ENCODE results near the gene ZNF577. TPM values are rescaled to one million over a fixed set of nuclear protein-coding genes. Genes with fewer than 3 reads are reported as not detected.

Gene ZNF577
- total RNA-seq, 4 donors from 2014 or later = 2.0 to 8.4 (median 4.5) TPM

DNA sequence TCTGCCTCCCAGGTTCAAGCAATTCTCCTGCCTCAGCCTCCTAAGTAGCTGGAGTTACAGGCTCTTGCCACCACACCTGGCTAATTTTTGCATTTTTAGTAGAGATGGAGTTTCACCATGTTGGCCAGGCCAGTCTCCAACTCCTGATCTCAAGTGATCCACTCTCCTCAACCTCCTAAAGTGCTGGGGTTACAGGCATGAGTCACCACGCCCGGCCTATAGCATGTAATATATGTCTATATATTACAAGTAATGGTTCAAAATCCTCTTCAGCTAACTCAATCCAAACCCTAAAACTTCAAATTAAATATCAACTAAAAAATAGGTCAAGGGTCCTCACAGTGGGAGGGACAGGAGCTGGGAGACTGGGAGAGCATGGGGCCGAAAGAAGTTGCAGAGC is 64.8 kb downstream of the ZNF577 start:
- Histone ChIP-seq H3K4me3 (no peak overlapping the region), H3K27ac (no peak overlapping the region)
- DNase-seq = no peak

DNA sequence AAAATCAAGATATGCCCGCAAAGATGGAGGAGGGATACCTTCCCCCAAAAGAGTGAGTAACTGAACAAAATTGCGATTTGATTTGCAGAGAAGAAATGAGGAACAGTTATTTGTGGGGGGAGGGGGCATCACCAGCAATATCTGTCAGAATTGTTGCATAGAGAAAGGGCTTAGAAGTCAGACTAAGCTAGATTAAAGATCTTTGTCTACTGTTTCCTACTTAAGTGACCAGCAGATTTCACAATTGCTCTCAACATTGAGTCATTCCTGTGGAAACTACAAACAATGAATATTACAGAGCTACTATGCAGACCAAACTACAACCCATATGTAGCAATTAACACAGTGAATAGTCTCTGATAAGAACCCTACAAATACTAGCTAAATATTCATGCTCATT is 65.4 kb downstream of the ZNF577 start:
- ATAC-seq = no peak
- DNase-seq = no peak
- Histone ChIP-seq H3K36me3 (no peaks in the 10 kb centered on the region), H3K27ac (no peak overlapping the region), H3K9me3 (no peaks in the 10 kb centered on the region), H3K27me3 (no peaks in the 10 kb centered on the region), H3K4me1 (no peaks in the 10 kb centered on the region), H3K4me3 (no peak overlapping the region)
- in situ Hi-C loops (cut with MboI; ENCODE audit: low sequenced_read_pairs in 4 of 4) (no loop called here), intact Hi-C loops (cut with DNase I; ENCODE audit: low total_unique reads) (no loop called here)
- TF ChIP-seq, protein P1, sequence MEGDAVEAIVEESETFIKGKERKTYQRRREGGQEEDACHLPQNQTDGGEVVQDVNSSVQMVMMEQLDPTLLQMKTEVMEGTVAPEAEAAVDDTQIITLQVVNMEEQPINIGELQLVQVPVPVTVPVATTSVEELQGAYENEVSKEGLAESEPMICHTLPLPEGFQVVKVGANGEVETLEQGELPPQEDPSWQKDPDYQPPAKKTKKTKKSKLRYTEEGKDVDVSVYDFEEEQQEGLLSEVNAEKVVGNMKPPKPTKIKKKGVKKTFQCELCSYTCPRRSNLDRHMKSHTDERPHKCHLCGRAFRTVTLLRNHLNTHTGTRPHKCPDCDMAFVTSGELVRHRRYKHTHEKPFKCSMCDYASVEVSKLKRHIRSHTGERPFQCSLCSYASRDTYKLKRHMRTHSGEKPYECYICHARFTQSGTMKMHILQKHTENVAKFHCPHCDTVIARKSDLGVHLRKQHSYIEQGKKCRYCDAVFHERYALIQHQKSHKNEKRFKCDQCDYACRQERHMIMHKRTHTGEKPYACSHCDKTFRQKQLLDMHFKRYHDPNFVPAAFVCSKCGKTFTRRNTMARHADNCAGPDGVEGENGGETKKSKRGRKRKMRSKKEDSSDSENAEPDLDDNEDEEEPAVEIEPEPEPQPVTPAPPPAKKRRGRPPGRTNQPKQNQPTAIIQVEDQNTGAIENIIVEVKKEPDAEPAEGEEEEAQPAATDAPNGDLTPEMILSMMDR (IDR thresholded peaks at IDR 0.05 in 4 of 5, conservative IDR thresholded peaks at IDR 0.05 in 1 of 5) = no peak
- no peak for TF ChIP-seq POLR2A (IDR thresholded peaks at IDR 0.05)

More for the DNA sequence above, 64.8 kb downstream of the ZNF577 start:
- peaks cover 0 to 2% (median 0%) of the 10 kb centered on the region in 3 donors for H3K9me3 ChIP-seq
- no peaks in the 10 kb centered on the region for H3K27me3 ChIP-seq
- TF ChIP-seq, protein P1 (IDR thresholded peaks at IDR 0.05 in 4 of 5, conservative IDR thresholded peaks at IDR 0.05 in 1 of 5) = no peak
- TF ChIP-seq POLR2A (IDR thresholded peaks at IDR 0.05) = no peak
- in situ Hi-C loops (cut with MboI; ENCODE audit: low sequenced_read_pairs in 4 of 4) = no loop called here
- no peaks in the 10 kb centered on the region for H3K36me3 ChIP-seq
- no peaks in the 10 kb centered on the region for H3K4me1 ChIP-seq
- intact Hi-C loops (cut with DNase I; ENCODE audit: low total_unique reads) = no loop called here
- no peak for ATAC-seq

DNA sequence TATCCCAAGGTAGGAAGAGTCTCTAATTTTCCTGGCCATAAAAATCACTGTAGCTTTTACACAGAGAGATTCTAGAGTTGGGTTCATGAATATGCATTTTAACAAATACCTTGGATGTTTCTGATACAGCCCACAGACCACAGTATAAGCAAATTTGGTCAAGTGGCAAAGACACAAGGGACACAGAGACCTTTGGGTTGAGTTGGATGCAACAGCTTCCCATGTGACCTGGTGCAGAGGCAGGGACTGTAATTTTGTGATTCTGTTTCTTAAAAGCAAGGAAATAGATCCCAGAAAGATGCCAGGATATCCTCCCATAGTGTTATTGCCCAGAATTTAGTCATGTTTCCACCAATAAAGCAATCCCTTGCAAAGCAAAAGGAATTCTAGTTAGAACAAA is 65.8 kb downstream of the ZNF577 start:
- Histone ChIP-seq H3K27me3 (no peaks in the 10 kb centered on the region), H3K27ac (no peak overlapping the region), H3K4me3 (no peak overlapping the region), H3K9me3 (no peaks in the 10 kb centered on the region), H3K4me1 (no peaks in the 10 kb centered on the region), H3K36me3 (no peaks in the 10 kb centered on the region)
- DNase-seq (no peak), ATAC-seq (no peak)
- no peak for TF ChIP-seq POLR2A (IDR thresholded peaks at IDR 0.05)
- TF ChIP-seq, protein P1 (IDR thresholded peaks at IDR 0.05 in 4 of 5, conservative IDR thresholded peaks at IDR 0.05 in 1 of 5) = no peak
- intact Hi-C loops (cut with DNase I; ENCODE audit: low total_unique reads) (no loop called here), in situ Hi-C loops (cut with MboI; ENCODE audit: low sequenced_read_pairs in 4 of 4) (no loop called here)

DNA sequence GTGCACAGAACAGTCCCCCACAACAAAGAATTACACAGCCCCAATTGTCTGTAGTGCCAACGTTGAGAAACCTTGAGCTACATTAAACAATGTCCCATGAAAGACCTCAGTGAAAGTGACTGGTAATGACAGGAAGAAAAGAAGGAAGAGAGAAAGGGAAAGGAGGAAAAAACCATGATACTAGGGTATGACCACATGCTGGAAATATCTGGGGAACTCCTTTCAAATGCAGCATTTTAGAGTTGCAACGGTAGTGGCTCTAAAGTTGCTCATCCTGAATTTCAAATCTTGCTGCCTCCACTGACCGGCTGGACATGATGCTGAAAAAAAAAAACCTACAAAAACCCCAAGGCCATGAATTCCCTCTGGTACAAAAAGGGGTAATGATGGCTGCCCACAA is 66.3 kb downstream of the ZNF577 start:
- intact Hi-C loops (cut with DNase I; ENCODE audit: low total_unique reads) (no loop called here), in situ Hi-C loops (cut with MboI; ENCODE audit: low sequenced_read_pairs in 4 of 4) (no loop called here)
- no peaks in the 10 kb centered on the region for H3K36me3 ChIP-seq
- H3K4me3 ChIP-seq = no peak overlapping the region
- no peak overlapping the region for H3K27ac ChIP-seq
- DNase-seq (no peak), ATAC-seq (no peak)
- H3K9me3 ChIP-seq = no peaks in the 10 kb centered on the region
- TF ChIP-seq, protein P1 (IDR thresholded peaks at IDR 0.05 in 4 of 5, conservative IDR thresholded peaks at IDR 0.05 in 1 of 5) = no peak
- no peak for TF ChIP-seq POLR2A (IDR thresholded peaks at IDR 0.05)
- H3K27me3 ChIP-seq = no peaks in the 10 kb centered on the region
- H3K4me1 ChIP-seq = no peaks in the 10 kb centered on the region

Other genes starting within 250 kb of the ZNF577 start
- gene SIGLEC14, start 241.1 kb downstream of the ZNF577 start, total RNA-seq = 1 to 10 TPM in 1 of 4 donors, under 1 TPM in 2, not detected in 1; 0.83 to 2.2 (median 0.98) TPM
- gene SPACA6, start 194.6 kb downstream of the ZNF577 start, total RNA-seq = under 1 TPM in 3 of 4 donors, not detected in 1; 0.64 to 0.94 (median 0.71) TPM
- gene HAS1, start 164.0 kb downstream of the ZNF577 start, total RNA-seq = under 1 TPM in 1 of 4 donors, not detected in 3; 0.18 TPM
- gene FPR1, start 136.1 kb downstream of the ZNF577 start, total RNA-seq = 1 to 10 TPM in 3 of 4 donors, not detected in 1; 3.0 to 6.1 (median 6.0) TPM
- under 1 TPM in 2 of 4 donors, not detected in 2; 0.26 to 1.00 TPM for gene FPR2, start 126.8 kb downstream of the ZNF577 start, total RNA-seq
- gene FPR3, start 92.8 kb downstream of the ZNF577 start, total RNA-seq = 1 to 10 TPM in 3 of 4 donors, under 1 TPM in 1; 0.66 to 2.2 (median 1.4) TPM
- 1 to 10 TPM; 2.6 to 4.7 (median 4.1) TPM for gene ZNF649, start 17.1 kb upstream of the ZNF577 start, total RNA-seq
- gene ZNF613, start 39.5 kb upstream of the ZNF577 start, total RNA-seq = 1 to 10 TPM; 1.3 to 9.4 (median 3.8) TPM
- gene ZNF350, start 98.9 kb upstream of the ZNF577 start, total RNA-seq = 1 to 10 TPM; 1.7 to 6.0 (median 5.0) TPM
- gene ZNF615, start 120.3 kb upstream of the ZNF577 start, total RNA-seq = 1 to 10 TPM; 5.6 to 8.9 (median 7.4) TPM
- gene ZNF614, start 140.4 kb upstream of the ZNF577 start, total RNA-seq = 1 to 10 TPM; 3.9 to 4.6 (median 3.9) TPM
- 1 to 10 TPM; 2.1 to 9.5 (median 4.4) TPM for gene ZNF432, start 160.9 kb upstream of the ZNF577 start, total RNA-seq
- gene ZNF841, start 207.8 kb upstream of the ZNF577 start, total RNA-seq = 1 to 10 TPM; 2.1 to 3.1 (median 2.3) TPM